GM21515 (cell line): ENCODE results near the gene MEX3C.

ENCODE experiments used
- ATAC-seq: cut with Tn5 transposase; IDR thresholded peaks from one replicate; pipeline ENCODE4 v1.9.1; 2021; ENCODE audit not compliant: unreplicated experiment

MEX3C gene

DNA sequence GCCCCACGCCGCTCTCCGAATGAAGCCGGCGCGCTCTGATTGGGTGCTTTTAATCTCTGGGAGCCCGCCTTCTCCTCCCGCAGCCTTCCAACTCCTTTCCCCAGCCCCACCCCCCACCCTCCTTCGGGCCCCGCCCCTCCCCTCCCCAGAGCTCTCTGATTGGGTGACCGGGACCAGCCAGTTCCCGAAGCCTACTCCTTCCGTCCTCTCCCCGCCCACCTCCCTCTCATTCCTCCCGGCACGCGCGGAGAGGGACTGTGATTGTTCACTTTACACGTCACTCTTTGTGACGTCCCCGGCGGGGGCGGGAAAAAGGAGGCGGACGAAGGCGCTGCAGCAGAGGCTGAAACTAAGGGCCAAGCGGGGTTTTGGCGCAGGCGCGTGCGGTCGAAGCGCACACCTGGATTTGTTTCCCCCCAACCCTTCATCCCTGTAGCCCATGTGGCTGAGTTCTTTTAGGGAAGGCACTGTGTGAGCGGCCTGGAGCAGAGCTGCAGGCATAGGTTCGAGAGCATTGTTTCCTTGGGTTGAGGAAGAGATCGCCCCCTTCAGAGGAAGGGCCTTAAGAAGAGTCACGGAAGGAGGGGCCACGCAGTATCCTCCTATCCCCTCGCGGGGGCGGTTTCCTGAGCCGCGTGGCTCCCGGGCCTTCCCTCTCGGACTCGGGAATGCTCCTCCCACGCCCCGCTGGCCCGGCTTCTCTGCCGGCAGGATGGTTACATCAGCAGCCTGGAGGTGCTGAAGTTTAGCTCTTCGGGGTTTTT, at the start of gene MEX3C:
TSS of gene MEX3C (minus strand) at position 21 of the 764 bp plus-strand sequence. CDS start 361 bp downstream, outside the sequence.
- peak; percentile 79 for ATAC-seq

DNA sequence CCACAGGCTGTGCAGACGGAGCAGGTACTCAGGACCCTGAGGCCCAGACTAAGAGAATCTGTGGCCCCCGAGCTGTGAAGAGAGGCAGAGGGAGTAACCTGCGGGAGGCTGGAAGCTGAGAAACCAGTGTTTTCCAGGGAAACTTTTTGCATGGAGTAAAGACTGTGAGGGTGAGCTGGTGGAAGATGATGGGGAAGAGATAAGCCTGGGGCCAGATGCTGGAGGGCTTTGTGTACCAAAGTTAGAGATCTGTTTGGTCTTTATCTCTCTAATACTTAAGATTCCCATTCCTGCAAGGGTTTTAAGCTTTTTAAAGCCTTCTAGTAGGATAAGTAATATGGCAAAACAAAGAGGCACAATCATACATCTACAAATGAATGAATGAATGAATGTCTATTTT, 43.7 kb upstream of the MEX3C start:
- ATAC-seq: no peak

DNA sequence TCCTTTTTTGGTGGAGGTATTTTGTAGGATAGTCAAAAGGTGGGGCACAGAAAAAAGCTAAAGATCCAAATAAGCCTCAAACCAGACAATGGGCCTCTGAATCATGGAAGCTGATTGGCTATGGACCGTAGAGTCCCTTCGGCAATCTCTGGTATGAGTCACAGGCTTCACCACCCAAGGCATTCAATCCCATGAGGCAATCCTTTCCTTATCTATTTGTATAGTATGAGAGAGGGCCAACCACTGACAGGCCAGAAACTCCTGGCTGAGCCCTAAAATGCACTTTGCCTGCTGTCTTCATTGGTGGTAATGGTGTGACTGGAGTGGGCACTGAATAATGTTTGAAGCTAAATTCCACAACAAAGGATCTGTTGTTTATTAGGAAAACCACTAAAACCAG, 38.7 kb upstream of the MEX3C start:
- no peak for ATAC-seq

DNA sequence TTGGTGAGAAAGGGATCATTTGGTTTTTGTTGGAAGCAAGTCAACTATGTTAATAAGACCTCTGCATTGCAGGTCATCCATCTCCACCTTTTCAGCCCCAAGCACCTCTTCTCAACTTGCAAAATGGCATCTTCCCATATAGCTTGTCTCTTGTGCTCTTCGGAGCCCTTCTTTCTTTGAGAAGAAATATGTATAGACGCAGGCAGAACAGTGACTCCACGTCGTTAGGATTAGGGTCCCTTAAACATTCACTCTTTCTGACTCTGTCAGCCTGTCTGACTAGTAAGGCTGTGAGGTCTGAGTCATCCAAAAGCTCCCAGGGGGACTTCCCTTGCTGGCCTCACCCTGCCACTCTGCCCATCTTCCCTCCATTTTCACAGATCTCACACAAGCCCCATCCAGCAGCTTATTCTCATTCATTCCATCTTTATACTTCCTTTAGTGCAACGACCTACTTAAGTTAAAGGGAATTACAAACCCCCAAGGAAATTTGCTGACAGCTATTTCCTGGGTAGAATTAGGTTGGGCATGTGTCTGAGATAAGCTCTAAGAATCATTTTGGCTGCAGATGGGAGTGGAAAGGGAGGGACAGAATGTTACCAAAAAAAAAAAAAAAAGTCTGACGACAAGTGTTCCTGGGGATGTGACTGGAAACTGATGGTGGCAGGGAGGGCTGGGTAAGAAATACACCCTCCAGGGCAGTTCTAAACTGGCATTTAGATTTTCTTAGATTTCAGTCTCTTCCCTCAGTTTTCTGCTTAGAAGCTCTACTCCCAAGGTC, 37.7 kb upstream of the MEX3C start:
- peak; percentile 56 for ATAC-seq

DNA sequence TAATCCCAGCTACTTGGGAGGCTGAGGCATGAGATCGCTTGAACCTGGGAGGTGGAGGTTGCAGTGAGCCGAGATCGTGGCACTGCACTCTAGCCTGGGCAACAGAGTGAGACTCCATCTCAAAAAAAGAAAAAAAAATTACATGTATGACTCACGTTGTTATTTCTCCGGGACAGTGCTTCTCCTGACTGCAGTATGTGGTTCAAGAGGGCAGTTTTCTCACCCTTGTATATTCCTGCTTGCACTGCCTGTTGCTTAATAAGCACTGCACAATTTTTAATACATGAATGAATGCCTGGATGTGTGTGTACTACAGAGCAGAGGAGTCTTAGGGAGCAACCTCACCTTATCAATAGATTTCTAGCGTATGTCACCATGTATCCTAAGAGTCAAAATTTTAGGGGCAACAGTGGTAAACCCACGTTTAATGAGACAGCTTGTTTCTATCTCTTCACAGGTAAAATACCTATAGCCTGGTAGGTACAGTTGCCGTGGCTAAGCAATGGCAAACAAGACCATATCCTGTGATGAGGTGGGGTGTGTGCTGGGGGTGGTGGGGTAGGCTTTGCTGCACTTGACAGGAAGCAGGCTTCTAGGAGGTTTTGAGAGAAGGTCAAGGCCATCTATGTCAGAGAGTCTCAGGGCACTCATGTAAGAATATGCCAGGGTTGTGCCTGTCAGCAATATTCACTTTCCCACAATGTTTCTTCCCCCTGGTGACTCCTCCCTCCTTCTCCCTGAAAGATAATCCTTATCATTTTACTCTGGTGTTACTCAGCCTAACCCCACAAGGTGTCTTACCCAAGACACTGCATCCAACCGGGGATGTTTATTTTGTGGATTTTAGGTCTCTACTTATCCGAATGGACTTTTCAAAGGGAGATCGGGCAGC, 36.9 kb upstream of the MEX3C start:
- ATAC-seq: no peak

DNA sequence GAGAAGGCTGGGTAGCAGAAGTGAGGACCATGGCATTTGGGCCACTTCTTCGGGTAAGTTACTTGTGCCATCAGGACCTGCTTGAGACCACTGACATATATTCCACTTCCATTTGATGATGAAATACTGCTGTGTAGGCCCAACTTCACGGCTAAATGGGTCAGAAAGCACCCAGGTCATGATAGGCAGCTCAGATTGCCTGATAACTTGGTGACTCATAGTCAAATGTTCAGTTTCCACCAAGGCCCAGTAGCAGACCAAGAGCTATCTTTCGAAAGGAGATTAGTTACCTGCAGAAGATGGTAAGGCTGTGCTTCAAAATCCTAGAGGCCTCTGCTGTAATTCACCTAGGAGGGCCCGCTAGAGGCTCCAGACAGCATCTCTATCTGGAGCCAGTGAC, 31.8 kb upstream of the MEX3C start:
- no peak for ATAC-seq

DNA sequence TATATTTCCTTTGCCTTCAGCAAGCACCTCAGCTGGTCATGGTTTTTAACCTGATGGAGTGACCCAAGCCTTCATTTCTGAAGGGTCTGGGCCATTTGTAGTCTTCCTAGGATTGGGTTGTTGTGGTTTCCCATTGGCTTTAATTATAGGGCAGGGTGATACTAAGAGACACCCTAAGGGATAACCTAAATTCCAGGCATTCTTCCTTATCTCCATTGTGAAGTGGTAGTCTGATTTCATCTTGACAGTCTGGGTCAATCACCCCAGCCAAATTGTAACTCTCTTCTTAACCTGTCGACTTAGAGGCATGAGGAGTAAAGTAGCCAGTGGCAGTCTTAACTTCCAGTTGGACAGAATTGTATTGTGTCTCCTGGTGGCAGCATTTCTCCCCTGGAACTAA, 30.2 kb upstream of the MEX3C start:
- ATAC-seq: no peak

DNA sequence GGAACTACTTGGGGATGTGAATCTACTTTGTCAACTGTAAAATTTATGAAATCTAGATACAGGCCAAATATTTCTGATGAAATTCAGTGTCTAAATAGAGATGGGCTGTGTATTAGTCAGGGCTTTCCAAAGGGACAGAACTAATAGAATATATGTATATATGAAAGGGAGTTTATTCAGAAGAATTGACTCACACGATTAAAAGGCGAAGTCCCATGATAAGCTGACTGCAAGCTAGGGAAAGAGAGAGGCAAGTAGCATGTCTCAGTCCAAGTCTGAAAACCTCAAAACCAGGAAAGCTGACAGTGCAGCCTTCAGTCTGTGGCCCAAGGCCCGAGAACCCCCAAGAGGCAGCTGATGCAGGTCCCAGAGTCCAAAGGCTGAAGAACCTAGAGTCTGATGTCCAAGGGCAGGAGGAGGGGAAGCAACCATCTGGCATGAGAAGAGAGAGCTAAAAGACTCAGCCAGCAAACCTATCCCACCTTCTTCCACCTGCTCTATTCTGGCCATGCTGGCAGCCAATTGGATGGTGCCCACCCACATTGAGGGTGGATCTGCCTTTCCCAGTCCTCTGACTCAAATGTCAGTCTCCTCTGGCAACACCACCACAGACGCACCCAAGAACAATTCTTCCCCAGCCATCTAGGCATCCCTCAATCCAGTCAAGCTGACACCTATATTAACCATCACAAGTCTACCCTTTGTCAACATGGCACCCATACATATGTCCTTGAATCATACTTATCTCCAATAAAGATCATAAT, 29.3 kb upstream of the MEX3C start:
- ATAC-seq: no peak

DNA sequence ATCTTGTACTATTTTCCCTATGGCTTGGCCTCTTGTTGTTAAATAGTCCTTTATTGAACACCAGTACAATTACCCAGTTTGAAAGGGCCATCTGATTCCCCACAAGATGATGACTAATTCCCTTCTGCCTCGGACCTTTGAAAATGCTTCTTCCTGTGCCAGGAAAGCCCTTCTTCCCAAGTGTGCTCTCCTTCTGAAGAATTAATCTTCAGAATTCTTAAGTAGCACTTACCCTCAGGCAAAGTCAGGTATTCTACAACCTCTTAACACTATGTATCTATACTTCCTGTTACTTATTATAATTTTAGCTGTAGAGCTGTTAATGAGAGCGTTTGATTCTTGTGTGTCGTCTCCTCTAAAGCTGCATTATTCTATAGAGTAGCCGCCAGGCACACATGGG, 28.6 kb upstream of the MEX3C start:
- ATAC-seq: no peak

DNA sequence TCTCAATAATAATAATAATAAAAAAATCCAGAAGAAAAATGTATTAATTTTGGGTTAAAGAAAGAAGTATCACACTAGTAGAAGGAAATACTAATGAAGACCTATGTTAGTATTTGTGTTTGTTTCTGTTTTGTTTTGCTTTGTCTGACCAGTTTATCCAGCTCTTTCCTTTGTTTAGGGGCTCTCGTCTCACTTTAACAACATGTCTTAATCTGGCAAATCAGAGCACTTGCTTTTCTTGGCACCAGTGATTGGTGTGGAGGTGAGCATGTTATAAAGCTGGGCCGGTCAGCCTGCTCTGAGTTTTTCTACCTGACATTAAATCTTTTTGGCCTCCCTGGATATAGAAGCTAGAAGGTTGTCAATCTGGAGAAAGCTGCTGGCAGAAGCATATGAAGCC, 15.1 kb upstream of the MEX3C start:
- ATAC-seq: no peak

DNA sequence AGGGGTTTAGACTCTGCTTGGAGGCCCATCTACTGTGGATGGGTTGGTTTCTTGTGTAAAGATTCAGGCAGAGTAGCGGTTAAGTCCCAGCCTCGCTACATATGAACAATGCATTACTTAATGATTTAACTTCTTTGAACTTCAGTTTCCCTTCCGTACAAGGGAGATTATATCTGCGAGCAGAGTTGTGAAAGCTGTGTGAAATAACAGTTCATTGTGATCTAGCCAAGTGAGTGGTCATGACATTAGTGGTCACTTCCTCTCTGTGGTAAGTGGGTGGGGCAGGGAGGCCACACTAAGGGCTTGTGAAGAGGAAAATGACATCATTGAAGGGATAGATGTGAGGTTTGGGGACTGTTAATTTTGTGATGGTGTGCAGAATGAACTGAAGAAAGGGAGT, 14.1 kb upstream of the MEX3C start:
- peak; percentile 95 for ATAC-seq

DNA sequence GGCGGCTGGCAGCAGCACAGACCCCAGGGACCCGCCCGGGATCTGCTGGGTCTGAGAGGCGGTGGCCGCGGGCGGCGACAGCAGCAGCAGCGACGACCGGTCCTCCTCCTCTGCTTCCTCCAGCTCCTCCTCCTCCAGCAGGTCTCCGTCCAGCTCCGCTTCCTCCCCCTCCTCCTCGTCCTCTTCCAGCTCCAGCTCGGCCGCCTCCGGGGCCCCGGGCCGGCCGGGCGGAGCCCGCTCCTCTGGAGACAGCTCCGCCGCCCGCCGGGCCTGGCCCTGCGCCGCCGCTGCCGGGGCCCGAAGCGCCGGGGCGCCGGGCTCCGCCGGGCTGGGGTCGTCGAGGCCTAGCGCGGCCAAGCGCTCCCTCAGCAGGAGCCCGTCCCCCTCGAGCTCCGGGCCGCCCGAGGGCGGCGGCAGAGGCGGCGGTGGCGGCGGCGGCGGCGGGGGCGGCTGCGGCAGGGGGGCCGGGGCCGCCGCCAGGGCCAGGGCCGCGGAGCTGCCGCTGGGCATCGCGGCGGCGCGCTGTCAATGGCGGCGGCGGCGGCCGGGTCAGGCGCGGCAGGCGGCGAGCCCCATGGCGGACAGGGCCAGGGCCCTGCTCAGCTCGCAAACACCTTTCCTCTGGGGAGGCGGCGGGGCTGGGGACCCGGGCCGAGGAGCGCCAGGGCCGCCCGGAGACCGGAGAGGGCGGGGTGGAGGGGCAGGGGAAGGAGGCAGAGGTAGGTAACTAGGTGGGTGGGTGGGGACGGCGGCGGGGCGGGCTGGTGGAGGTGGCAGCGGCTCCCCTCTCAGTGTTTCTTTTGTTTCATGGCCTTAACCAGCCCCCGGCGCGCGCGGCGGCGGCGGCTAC, 445 bp downstream of the MEX3C start:
- peak; percentile 5 for ATAC-seq

DNA sequence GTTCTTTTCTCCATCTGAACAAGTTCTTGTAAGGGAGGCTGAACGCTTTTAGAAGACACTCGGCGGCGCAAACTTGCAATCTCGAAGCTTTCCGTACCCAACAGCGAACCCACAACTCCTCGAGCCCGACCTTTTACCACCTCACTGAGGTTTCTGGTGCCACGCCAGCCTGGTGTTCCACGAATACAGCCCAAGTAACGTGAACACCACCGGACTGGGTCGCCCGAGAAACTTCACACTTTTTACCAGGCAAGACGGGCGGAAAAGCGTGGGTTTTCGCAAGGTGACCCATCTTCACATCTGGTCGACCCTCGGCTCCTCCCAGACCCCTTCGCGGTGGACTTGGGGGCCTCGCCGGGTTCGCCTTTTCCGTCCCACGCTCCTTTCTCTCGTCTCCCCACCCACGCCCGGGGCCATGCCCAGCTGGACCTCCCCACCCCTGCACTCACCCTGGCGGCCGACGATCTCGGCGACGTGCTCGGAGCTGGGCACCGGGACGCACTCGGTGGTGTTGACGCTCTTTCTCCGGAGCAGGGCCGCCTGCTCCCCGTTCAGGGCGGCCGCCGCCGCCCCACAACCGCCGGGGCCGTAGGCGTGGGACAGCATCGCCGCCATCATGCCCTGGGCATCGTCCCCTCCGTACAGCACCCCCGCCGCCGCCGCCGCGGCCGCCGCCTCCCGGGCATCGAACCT, 1.2 kb downstream of the MEX3C start:
- peak; percentile 3 for ATAC-seq

DNA sequence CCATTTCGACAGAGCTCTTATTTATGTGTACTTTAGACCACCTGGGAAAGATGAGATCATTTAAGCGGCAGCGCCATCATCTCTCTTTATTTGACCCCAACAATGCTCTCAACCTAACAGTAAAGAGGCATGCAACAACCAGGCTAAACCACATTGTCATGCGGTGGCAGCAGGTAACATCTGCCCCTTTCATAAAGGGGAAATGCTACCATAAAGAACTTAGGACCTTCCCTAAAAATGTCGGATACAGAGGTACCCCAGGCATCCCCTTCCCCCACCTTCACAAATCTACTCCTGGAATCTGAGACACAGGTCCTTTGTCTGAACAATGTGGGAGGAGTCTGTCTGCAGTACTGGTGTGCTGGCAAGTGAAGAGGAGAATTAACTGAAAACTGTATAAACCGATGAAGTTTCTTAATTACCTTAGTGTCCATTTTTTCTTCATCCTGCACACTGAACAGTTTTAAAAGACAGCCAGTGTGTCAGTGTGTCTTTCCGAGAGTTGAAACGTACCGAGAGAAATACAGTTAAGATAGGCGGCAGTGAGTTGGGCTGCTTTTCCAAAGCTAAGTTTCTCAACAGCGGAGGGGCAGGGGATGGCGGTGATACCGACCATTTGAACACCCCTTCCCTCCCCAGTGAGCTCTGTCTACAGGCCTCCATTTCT, 1.9 kb downstream of the MEX3C start:
- no peak for ATAC-seq

DNA sequence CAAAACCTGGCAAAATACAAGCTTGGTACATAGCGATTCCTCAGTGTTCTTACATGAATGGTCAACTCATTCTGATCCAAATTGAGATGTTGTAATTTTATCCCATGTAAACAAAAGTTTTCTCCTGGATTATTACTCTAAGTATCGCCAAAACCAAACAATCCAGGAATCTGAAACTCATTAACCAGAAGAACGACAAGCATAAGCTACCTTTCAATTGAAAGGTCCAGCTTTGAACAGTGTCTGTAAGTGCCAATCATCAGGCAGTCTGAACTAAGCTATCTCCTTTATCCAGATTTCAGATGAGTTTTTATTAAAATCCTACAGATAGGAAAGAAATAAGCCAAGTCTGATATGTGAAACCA, 2.4 kb downstream of the MEX3C start:
- no peak for ATAC-seq

DNA sequence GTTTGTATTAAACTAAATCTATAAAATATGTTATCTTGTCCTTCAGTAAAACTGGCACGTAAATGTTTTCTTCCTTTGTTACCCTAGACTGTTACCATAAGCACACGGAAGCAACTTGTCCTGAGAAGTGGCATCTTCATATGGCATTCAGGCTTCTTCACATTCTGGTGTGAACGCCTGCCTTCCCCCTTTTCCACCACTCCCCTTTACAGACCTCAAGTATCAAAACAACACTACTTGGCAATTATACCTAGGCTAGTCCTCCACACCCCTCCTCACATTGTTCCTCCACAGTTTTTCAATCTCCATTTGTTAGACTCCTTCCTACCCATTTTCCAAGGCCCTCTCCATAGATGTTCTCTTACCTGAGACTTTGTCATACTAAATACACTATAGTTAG, 2.9 kb downstream of the MEX3C start:
- ATAC-seq: no peak

DNA sequence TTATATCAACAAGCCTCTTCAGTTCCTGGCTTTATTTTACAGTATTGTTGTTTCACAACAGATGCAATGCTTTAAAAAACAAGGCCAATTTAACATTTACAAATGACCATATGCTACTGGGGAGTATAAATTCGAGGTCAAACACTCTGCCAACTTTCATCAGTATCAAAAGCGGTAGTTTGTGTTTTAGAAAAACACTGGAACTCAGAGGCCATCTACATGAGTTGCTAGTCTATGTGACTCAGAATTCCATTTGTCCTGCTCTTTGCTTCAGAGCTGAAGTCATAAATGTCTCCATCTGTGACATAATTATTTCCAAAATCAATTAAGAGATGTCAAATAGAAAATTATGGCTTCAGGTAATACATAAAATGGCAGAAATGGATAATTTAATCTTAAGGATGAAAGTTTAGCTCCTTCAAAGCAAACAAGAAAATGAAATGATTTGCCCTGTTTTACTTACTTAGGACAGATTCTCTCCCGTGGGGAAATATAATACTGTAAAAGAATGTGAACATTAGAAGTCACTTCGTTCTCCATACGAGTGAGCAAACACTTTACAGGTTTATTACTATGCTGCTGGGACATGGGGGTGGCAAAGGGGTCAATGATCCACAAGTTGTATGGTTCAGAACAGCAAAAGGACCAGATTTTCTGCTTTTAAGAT, 3.7 kb downstream of the MEX3C start:
- no peak for ATAC-seq

DNA sequence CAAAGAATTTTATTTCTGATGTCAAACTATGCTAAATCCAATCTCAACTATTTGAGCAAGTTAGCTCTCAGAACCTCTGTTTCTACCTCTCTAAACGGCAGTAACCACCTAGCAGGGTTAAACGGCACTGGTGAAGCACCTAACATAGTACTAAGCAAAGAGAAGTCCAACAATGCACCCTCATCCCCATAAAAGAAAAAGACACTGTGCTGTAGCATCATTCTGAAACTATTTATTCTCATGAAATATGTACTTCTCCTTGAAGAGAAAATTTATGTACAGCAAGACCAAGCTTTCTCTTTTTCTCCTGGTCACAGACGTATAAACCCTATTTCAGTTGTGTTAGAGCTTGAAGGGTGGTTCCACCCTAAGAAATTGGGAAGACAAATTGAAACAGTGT, 4.8 kb downstream of the MEX3C start:
- ATAC-seq: no peak
